Neural cell (in vitro differentiated cells): ENCODE results near the gene ENTPD1. TPM values are rescaled to one million over a fixed set of nuclear protein-coding genes. Genes with fewer than 3 reads are reported as not detected.
"Not testable (repeated sequence)": the region's sequence is repeated elsewhere in the genome, so short reads cannot be mapped to it uniquely, and the experiment has no call there.

ENCODE experiments used
- H2AFZ ChIP-seq: fragments of 200-600, 300-800 bp; sonication (generic), shearing (Covaris generic); 2 replicates; pipeline ENCODE4 v1.6.0; 2014; ENCODE audit warnings: low read depth, mild to moderate bottlenecking, antibody characterized with exemption, low read length, moderate library complexity
- H3F3A ChIP-seq: fragments of 200-600 bp; shearing (Covaris generic); 2 replicates; pipeline ENCODE4 v1.6.1; 2016; ENCODE audit warnings: mild to moderate bottlenecking, moderate library complexity, mixed read lengths, antibody characterized with exemption, low read length; ENCODE audit not compliant: insufficient read depth, poor library complexity, severe bottlenecking
- H3K27ac ChIP-seq: fragments of 200-600, 300-800 bp; sonication (generic), shearing (Covaris generic); 2 replicates; pipeline ENCODE4 v1.5.1; 2014; ENCODE audit warnings: mild to moderate bottlenecking, low read length, moderate library complexity
- H3K27me3 ChIP-seq: fragments of 300-800, 200-600 bp; sonication (generic), shearing (Covaris generic); 2 replicates; pipeline ENCODE4 v1.6.0; 2014; ENCODE audit warnings: mild to moderate bottlenecking, low read depth, low read length, moderate library complexity; ENCODE audit not compliant: insufficient read depth
- H3K36me3 ChIP-seq: fragments of 300-800, 200-600 bp; sonication (generic), shearing (Covaris generic); 2 replicates; pipeline ENCODE4 v1.5.1; 2014; ENCODE audit warnings: mild to moderate bottlenecking, antibody characterized with exemption, low read length, moderate library complexity; ENCODE audit not compliant: insufficient read depth
- H3K4me2 ChIP-seq: fragments of 300-800, 200-600 bp; sonication (generic), shearing (Covaris generic); 2 replicates; pipeline ENCODE4 v1.6.0; 2014; ENCODE audit warnings: mild to moderate bottlenecking, low read length
- H3K4me3 ChIP-seq: fragments of 300-800, 200-600 bp; sonication (generic), shearing (Covaris generic); 2 replicates; pipeline ENCODE4 v1.5.1; 2014; ENCODE audit warnings: mild to moderate bottlenecking, low read length, moderate library complexity
- H3K79me2 ChIP-seq: fragments of 200-600 bp; shearing (Covaris generic); replicated peaks from 2 replicates; pipeline ENCODE4 v1.6.0; 2014; ENCODE audit warnings: mild to moderate bottlenecking, low read length, moderate library complexity; ENCODE audit not compliant: insufficient read depth
- H3K9ac ChIP-seq: fragments of 300-800, 200-600 bp; sonication (generic), shearing (Covaris generic); 2 replicates; pipeline ENCODE4 v1.6.1; 2016; ENCODE audit warnings: mild to moderate bottlenecking, low read length, mixed read lengths
- H3K9me2 ChIP-seq: fragments of 200-600 bp; shearing (Covaris generic); 2 replicates; pipeline ENCODE4 v1.6.1; 2016; ENCODE audit warnings: mild to moderate bottlenecking, low read length, mixed read lengths; ENCODE audit not compliant: insufficient read depth
- H3K9me3 ChIP-seq: fragments of 200-600, 300-800 bp; sonication (generic), shearing (Covaris generic); 2 replicates; pipeline ENCODE4 v1.6.1; 2016; ENCODE audit warnings: mild to moderate bottlenecking, mixed run types, low read length, moderate library complexity, mixed read lengths
- H4K20me1 ChIP-seq: fragments of 200-600 bp; shearing (Covaris generic); 2 replicates; pipeline ENCODE4 v1.6.1; 2016; ENCODE audit warnings: mild to moderate bottlenecking, mixed run types; ENCODE audit not compliant: insufficient read depth
- CTCF ChIP-seq: fragments of 450-650 bp; IDR thresholded peaks from 2 replicates; pipeline ENCODE4 v1.5.1; 2014; ENCODE audit warnings: antibody characterized with exemption, mild to moderate bottlenecking, moderate library complexity; ENCODE audit not compliant: poor library complexity, severe bottlenecking
- EP300 ChIP-seq: fragments of 450-650 bp; conservative IDR thresholded peaks from 2 replicates; pipeline ENCODE4 v1.6.1; 2014; ENCODE audit warnings: antibody characterized with exemption, mild to moderate bottlenecking, moderate library complexity; ENCODE audit not compliant: poor library complexity, severe bottlenecking
- EZH2 ChIP-seq: fragments of 200-600, 300-800 bp; shearing (Covaris generic), sonication (generic); IDR thresholded peaks from 2 replicates; pipeline ENCODE4 v1.6.1; 2014; ENCODE audit warnings: antibody characterized with exemption, low read length, borderline replicate concordance, mild to moderate bottlenecking; ENCODE audit not compliant: insufficient read depth, poor library complexity, severe bottlenecking
- MXI1 ChIP-seq: fragments of 450-650 bp; conservative IDR thresholded peaks from 2 replicates; pipeline ENCODE4 v1.6.1; 2014; ENCODE audit warnings: antibody characterized with exemption, mild to moderate bottlenecking; ENCODE audit not compliant: poor library complexity, severe bottlenecking
- POLR2AphosphoS5 ChIP-seq: IDR thresholded peaks from 2 replicates; pipeline ENCODE4 v1.6.1; 2012
- RAD21 ChIP-seq: fragments of 450-650 bp; conservative IDR thresholded peaks from 2 replicates; pipeline ENCODE4 v1.6.1; 2014; ENCODE audit warnings: antibody characterized with exemption, mild to moderate bottlenecking, moderate library complexity
- REST ChIP-seq: IDR thresholded peaks from 2 replicates; pipeline ENCODE4 v1.6.1; 2012; ENCODE audit warnings: borderline replicate concordance
- SMC3 ChIP-seq: fragments of 450-650 bp; conservative IDR thresholded peaks from 2 replicates; pipeline ENCODE4 v1.6.1; 2014; ENCODE audit warnings: antibody characterized with exemption, mild to moderate bottlenecking, moderate library complexity; ENCODE audit not compliant: poor library complexity
- TAF1 ChIP-seq: IDR thresholded peaks from 2 replicates; pipeline ENCODE4 v1.6.1; 2012; ENCODE audit warnings: low read depth
- polyA plus RNA-seq: library from polyadenylated mRNA; depleted of rRNA; stranded (reverse); fragments of >200 nt; gene quantifications from 2 replicates; pipeline ENCODE4 v1.2.3, GENCODE V29; 2014

Gene ENTPD1
- polyA plus RNA-seq, 1 donor from 2014 or later, result 0.57 TPM

DNA sequence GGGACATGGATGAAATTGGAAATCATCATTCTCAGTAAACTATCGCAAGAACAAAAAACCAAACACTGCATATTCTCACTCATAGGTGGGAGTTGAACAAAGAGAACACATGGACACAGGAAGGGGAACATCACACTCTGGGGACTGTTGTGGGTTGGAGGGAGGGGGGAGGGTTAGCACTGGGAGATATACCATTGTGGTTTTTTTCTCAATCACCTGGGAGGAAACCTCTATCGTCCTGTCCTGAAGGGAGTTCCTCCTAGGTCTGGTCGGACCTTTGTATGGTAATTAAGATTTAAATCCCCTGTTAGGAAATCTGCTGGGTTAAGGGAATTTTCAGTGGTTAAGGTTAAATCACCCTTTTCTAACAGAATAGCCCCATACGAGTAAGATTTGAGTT is 33.5 kb upstream of the ENTPD1 start:
- not testable (repeated sequence) for H3K4me2 ChIP-seq, H3K9me2 ChIP-seq, H3K27ac ChIP-seq, H3K9me3 ChIP-seq, H3K9ac ChIP-seq, H3K79me2 ChIP-seq, H2AFZ ChIP-seq, H3K4me3 ChIP-seq, H3K27me3 ChIP-seq, H4K20me1 ChIP-seq, H3F3A ChIP-seq, H3K36me3 ChIP-seq

DNA sequence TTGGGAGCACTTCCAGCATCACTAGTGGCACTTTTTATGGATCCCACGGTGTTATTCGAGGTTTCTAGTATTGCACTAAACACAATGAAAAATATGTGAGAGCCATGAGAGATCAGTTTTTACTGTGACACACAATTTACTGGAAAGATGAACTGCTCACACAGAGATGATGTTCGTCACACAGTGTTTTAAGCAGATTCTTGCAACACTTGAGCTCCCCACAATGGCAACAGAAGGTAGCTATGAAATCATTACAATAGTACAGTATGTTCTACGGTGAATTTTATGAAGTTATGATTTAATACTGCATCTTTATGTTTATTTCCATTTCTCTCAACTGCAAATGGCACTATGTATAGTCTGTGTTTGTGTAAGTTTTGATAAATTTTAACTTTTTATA is 27.4 kb upstream of the ENTPD1 start:
- H3K36me3 ChIP-seq, result no peaks in the 10 kb centered on the region
- H3K4me3 ChIP-seq, result no peak overlapping the region
- no peak overlapping the region for H3K4me2 ChIP-seq
- H3K27ac ChIP-seq, result no peak overlapping the region
- no peaks in the 10 kb centered on the region for H3K27me3 ChIP-seq
- no peak overlapping the region for H2AFZ ChIP-seq
- H3K9me2 ChIP-seq, result no peaks in the 10 kb centered on the region
- H3K9me3 ChIP-seq, result no peaks in the 10 kb centered on the region
- no peaks in the 10 kb centered on the region for H4K20me1 ChIP-seq
- no peak overlapping the region for H3K9ac ChIP-seq
- H3F3A ChIP-seq, result no peaks in the 10 kb centered on the region
- no peaks in the 10 kb centered on the region for H3K79me2 ChIP-seq
- TF ChIP-seq SMC3 (no peak), POLR2AphosphoS5 (no peak), REST (no peak), CTCF (no peak), MXI1 (no peak), RAD21 (no peak), EP300 (no peak), TAF1 (no peak), EZH2 (no peak)

GRCh38 chr10:95729323-95730055 is 26.5 kb upstream of the ENTPD1 start:
- no peak overlapping the region for H3K27ac ChIP-seq
- no peak overlapping the region for H2AFZ ChIP-seq
- H3F3A ChIP-seq, result no peaks in the 10 kb centered on the region
- no peak overlapping the region for H3K4me3 ChIP-seq
- TF ChIP-seq RAD21 (no peak), EP300 (no peak), REST (no peak), SMC3 (no peak)
- H3K9me2 ChIP-seq, result no peaks in the 10 kb centered on the region
- H4K20me1 ChIP-seq, result no peaks in the 10 kb centered on the region
- H3K4me2 ChIP-seq, result no peak overlapping the region
- H3K79me2 ChIP-seq, result no peaks in the 10 kb centered on the region
- no peaks in the 10 kb centered on the region for H3K36me3 ChIP-seq
- H3K9me3 ChIP-seq, result no peaks in the 10 kb centered on the region
- no peaks in the 10 kb centered on the region for H3K27me3 ChIP-seq
- no peak overlapping the region for H3K9ac ChIP-seq
